H1 (cell line): Measurements from ENCODE around the gene PRR30. TPM values are rescaled to one million over a fixed set of nuclear protein-coding genes. Genes with fewer than 3 reads are reported as not detected.

Experiments used
- CTCF ChIA-PET: fragments of 300-600 bp; sonication (Branson Sonifier 250); formaldehyde crosslinking; loops from one replicate; lab custom pipeline; 2021; ENCODE audit not compliant: partially characterized antibody; lab: Charles Lee
- POLR2A ChIA-PET: fragments of 300-600 bp; sonication (Branson Sonifier 250); formaldehyde crosslinking; loops from one replicate; lab custom pipeline; 2021; ENCODE audit warnings: inconsistent platforms; ENCODE audit not compliant: partially characterized antibody; lab: Charles Lee
- DNase-seq, 2 experiments: peaks; one replicate each; pipeline versions ENCODE4 v3.0.0 to v3.0.0-alpha.2; 2010 to 2022; ENCODE audit warnings: low spot score in 2 of 2, low read depth in 1 of 2, mixed read lengths in 1 of 2
- FAIRE-seq: peaks from 2 replicates; lab custom pipeline; 2011; peaks lifted over from hg19 to GRCh38; lab: Jason Lieb, UNC
- H2AFZ ChIP-seq: 2 replicates; pipeline ENCODE4 v1.8.1; 2012; ENCODE audit warnings: low read length, inconsistent platforms
- H2AK5ac ChIP-seq: 2 replicates; pipeline ENCODE4 v1.6.1; 2013; ENCODE audit warnings: low read depth, low read length
- H2BK120ac ChIP-seq: replicated peaks from 2 replicates; pipeline ENCODE3; 2013; ENCODE audit warnings: low read depth, low read length, inconsistent platforms
- H2BK12ac ChIP-seq: 2 replicates; pipeline ENCODE4 v1.6.1; 2013; ENCODE audit warnings: low read depth, low read length
- H2BK15ac ChIP-seq: 2 replicates; pipeline ENCODE4 v1.6.1; 2013; ENCODE audit warnings: low read length
- H2BK20ac ChIP-seq: 2 replicates; pipeline ENCODE4 v1.6.1; 2013; ENCODE audit warnings: low read length
- H2BK5ac ChIP-seq: 2 replicates; pipeline ENCODE4 v1.6.1; 2013; ENCODE audit warnings: low read depth, low read length
- H3K14ac ChIP-seq: 2 replicates; pipeline ENCODE4 v1.6.1; 2013; ENCODE audit warnings: inconsistent platforms; ENCODE audit not compliant: insufficient read length
- H3K18ac ChIP-seq: 2 replicates; pipeline ENCODE4 v1.6.1; 2013; ENCODE audit warnings: low read length; ENCODE audit errors: extremely low read depth
- H3K23ac ChIP-seq: 2 replicates; pipeline ENCODE4 v1.6.1; 2013; ENCODE audit warnings: inconsistent platforms; ENCODE audit not compliant: insufficient read length
- H3K23me2 ChIP-seq: 2 replicates; pipeline ENCODE4 v1.6.1; 2013; ENCODE audit warnings: low read depth, low read length
- H3K27ac ChIP-seq: 2 replicates; pipeline ENCODE4 v1.6.1; 2011; ENCODE audit warnings: low read depth, low read length, inconsistent platforms
- H3K27me3 ChIP-seq, 4 experiments: replicated peaks in 1 of 4; 1 replicate in 1 of 4; 2 replicates in 3 of 4; pipeline versions ENCODE4 v1.6.1 to v1.8.1; 2011 to 2013; ENCODE audit warnings: low read length in 3 of 4, mild to moderate bottlenecking in 3 of 4, inconsistent platforms in 2 of 4, mixed read lengths in 2 of 4, moderate library complexity in 1 of 4; ENCODE audit not compliant: control insufficient read depth in 3 of 4, insufficient read depth in 3 of 4; ENCODE audit errors: extremely low read depth in 1 of 4
- H3K36me3 ChIP-seq, 4 experiments: 2 replicates each; pipeline versions ENCODE4 v1.6.1 to v1.8.1; 2011 to 2013; ENCODE audit warnings: mild to moderate bottlenecking in 4 of 4, low read length in 3 of 4, moderate library complexity in 2 of 4, control low read depth in 1 of 4, inconsistent platforms in 1 of 4; ENCODE audit not compliant: insufficient read depth in 4 of 4, control insufficient read depth in 2 of 4
- H3K4ac ChIP-seq: replicated peaks from 2 replicates; pipeline ENCODE3; 2013; ENCODE audit warnings: low read length, low read depth, mixed read lengths, inconsistent platforms; ENCODE audit not compliant: insufficient read length
- H3K4me1 ChIP-seq, 4 experiments: replicated peaks in 1 of 4; 1 replicate in 1 of 4; 2 replicates in 3 of 4; pipeline versions ENCODE4 v1.6.1 to v1.8.1; 2011 to 2013; ENCODE audit warnings: low read length in 3 of 4, inconsistent platforms in 2 of 4, mixed read lengths in 1 of 4; ENCODE audit not compliant: insufficient read depth in 4 of 4, control insufficient read depth in 3 of 4
- H3K4me2 ChIP-seq, 2 experiments: 2 replicates each; pipeline versions ENCODE4 v1.6.1 to v1.8.1; 2011 to 2013; ENCODE audit warnings: low read depth in 2 of 2, low read length in 2 of 2, control low read depth in 1 of 2, inconsistent platforms in 1 of 2, mild to moderate bottlenecking in 1 of 2; ENCODE audit not compliant: insufficient read depth in 1 of 2
- H3K4me3 ChIP-seq, 4 experiments: fragments of 200-600, 300-600 bp in 1 of 4; sonication (generic), shearing (Covaris generic), sonication (Bioruptor Twin) in 1 of 4; 2 replicates each; pipeline versions ENCODE4 v1.5.1 to v1.8.1; 2011 to 2016; ENCODE audit warnings: low read length in 4 of 4, low read depth in 3 of 4, control low read depth in 2 of 4, inconsistent platforms in 2 of 4, mild to moderate bottlenecking in 2 of 4, mixed read lengths in 1 of 4, moderate library complexity in 1 of 4; ENCODE audit not compliant: insufficient read depth in 2 of 4; ENCODE audit errors: extremely low read depth in 1 of 4
- H3K56ac ChIP-seq: replicated peaks from 2 replicates; pipeline ENCODE3; 2013; ENCODE audit warnings: low read depth, mild to moderate bottlenecking, mixed read lengths, low read length, inconsistent platforms; ENCODE audit not compliant: insufficient read length
- H3K79me1 ChIP-seq: 2 replicates; pipeline ENCODE4 v1.6.1; 2013; ENCODE audit warnings: low read depth, low read length, control low read depth
- H3K79me2 ChIP-seq, 2 experiments: 2 replicates each; pipeline versions ENCODE4 v1.6.1 to v1.8.1; 2012 to 2013; ENCODE audit warnings: low read length in 2 of 2, mild to moderate bottlenecking in 2 of 2, inconsistent platforms in 1 of 2; ENCODE audit not compliant: insufficient read depth in 2 of 2, control insufficient read depth in 1 of 2
- H3K9ac ChIP-seq, 4 experiments: replicated peaks in 1 of 4; 1 replicate in 1 of 4; 2 replicates in 3 of 4; pipeline versions ENCODE4 v1.6.1 to v1.8.1; 2011 to 2013; ENCODE audit warnings: low read depth in 3 of 4, low read length in 3 of 4, control low read depth in 2 of 4, mild to moderate bottlenecking in 2 of 4, moderate library complexity in 2 of 4, inconsistent platforms in 1 of 4; ENCODE audit errors: extremely low read depth in 1 of 4
- H3K9me3 ChIP-seq, 2 experiments: 2 replicates each; pipeline versions ENCODE4 v1.6.1 to v1.8.1; 2012 to 2013; ENCODE audit warnings: mild to moderate bottlenecking in 2 of 2, moderate library complexity in 2 of 2, control low read depth in 1 of 2, inconsistent platforms in 1 of 2, low read depth in 1 of 2, low read length in 1 of 2, mixed read lengths in 1 of 2; ENCODE audit not compliant: insufficient read depth in 2 of 2
- H4K20me1 ChIP-seq, 2 experiments: replicated peaks in 1 of 2; 2 replicates each; pipeline versions ENCODE3 to v1.8.1; 2011 to 2013; ENCODE audit warnings: inconsistent platforms in 2 of 2, low read length in 2 of 2, mild to moderate bottlenecking in 1 of 2; ENCODE audit not compliant: insufficient read depth in 2 of 2, control insufficient read depth in 1 of 2
- H4K5ac ChIP-seq: 2 replicates; pipeline ENCODE4 v1.6.1; 2013; ENCODE audit warnings: low read length, low read depth, mixed read lengths, inconsistent platforms; ENCODE audit not compliant: insufficient read length
- H4K8ac ChIP-seq: 2 replicates; pipeline ENCODE4 v1.8.0; 2013; ENCODE audit warnings: mild to moderate bottlenecking, moderate library complexity, low read length, inconsistent platforms; ENCODE audit not compliant: insufficient read depth; ENCODE audit errors: extremely low read depth
- H4K91ac ChIP-seq: replicated peaks from 2 replicates; pipeline ENCODE3; 2013; ENCODE audit warnings: low read length, mixed read lengths, inconsistent platforms; ENCODE audit not compliant: insufficient read length
- ASH2L ChIP-seq: fragments of 200-600, 300-600 bp; sonication (generic); IDR thresholded peaks from one replicate; pipeline ENCODE4 v1.7.1; 2017; ENCODE audit warnings: low read length
- BRCA1 ChIP-seq: IDR thresholded peaks from 2 replicates; pipeline ENCODE4 v1.6.1; 2012; ENCODE audit warnings: low read depth, low read length, improper control_type of control experiment
- CBX8 ChIP-seq: fragments of 300-800, 300-1000 bp; sonication (generic); IDR thresholded peaks from 2 replicates; pipeline ENCODE4 v1.7.1; 2016; ENCODE audit warnings: low read depth, low read length, borderline replicate concordance
- CTBP2 ChIP-seq: IDR thresholded peaks from 2 replicates; pipeline ENCODE4 v1.7.0; 2011; ENCODE audit warnings: borderline replicate concordance, mild to moderate bottlenecking, moderate library complexity, mixed read lengths, low read length; ENCODE audit not compliant: insufficient read depth, insufficient read length
- HDAC2 ChIP-seq, 2 experiments: fragments of 300-600 bp in 1 of 2; sonication (generic) in 1 of 2; IDR thresholded peaks; 2 replicates each; pipeline ENCODE4 v1.6.1; 2011 to 2012; ENCODE audit warnings: low read depth in 2 of 2, low read length in 2 of 2, mild to moderate bottlenecking in 2 of 2, moderate library complexity in 2 of 2, borderline replicate concordance in 1 of 2, inconsistent platforms in 1 of 2
- JUN ChIP-seq: IDR thresholded peaks from 2 replicates; pipeline ENCODE4 v1.6.1; 2011; ENCODE audit warnings: low read depth, mild to moderate bottlenecking, improper control_type of control experiment, low read length
- JUND ChIP-seq: IDR thresholded peaks from 2 replicates; pipeline ENCODE4 v1.6.1; 2011; ENCODE audit warnings: mild to moderate bottlenecking, improper control_type of control experiment, low read length
- POU5F1 ChIP-seq: IDR thresholded peaks from 2 replicates; pipeline ENCODE4 v1.6.1; 2011; ENCODE audit warnings: low read depth, mild to moderate bottlenecking, low read length, moderate library complexity
- RBBP5 ChIP-seq: IDR thresholded peaks from 2 replicates; pipeline ENCODE4 v1.7.1; 2012; ENCODE audit warnings: low read depth, mild to moderate bottlenecking, inconsistent platforms, low read length, moderate library complexity, borderline replicate concordance
- SP4 ChIP-seq: IDR thresholded peaks from 2 replicates; pipeline ENCODE4 v1.6.1; 2012; ENCODE audit warnings: low read length, inconsistent platforms
- TCF12 ChIP-seq: IDR thresholded peaks from 2 replicates; pipeline ENCODE4 v1.6.1; 2011; ENCODE audit warnings: low read depth, mild to moderate bottlenecking, low read length
- WGBS, 2 experiments: shearing (Covaris generic) in 1 of 2; methylation state at CpG; one replicate each; pipeline versions ENCODE4 v1.1.6 to v1.1.7; 2013 to 2015; ENCODE audit warnings: low lambda C conversion rate in 2 of 2, mixed read lengths in 2 of 2, inconsistent platforms in 1 of 2, low coverage in 1 of 2, missing lambda C conversion rate in 1 of 2; ENCODE audit not compliant: insufficient replicate concordance in 2 of 2, insufficient coverage in 1 of 2, insufficient read length in 1 of 2; ENCODE audit errors: extremely low coverage in 1 of 2, missing lambda C conversion rate in 1 of 2; 5-methylcytosine and 5-hydroxymethylcytosine counted together
- polyA plus RNA-seq, 7 experiments: library from polyadenylated mRNA; depleted of rRNA in 3 of 7; stranded (reverse) in 5 of 7; unstranded in 2 of 7; fragments of >200 nt in 5 of 7; fragments of 200-250 nt in 2 of 7; gene quantifications; 1 replicate in 5 of 7; 2 replicates in 1 of 7; 4 replicates in 1 of 7; pipeline versions ENCODE4 v1.2.1 to v1.2.3, GENCODE V29; 2011 to 2013; ENCODE audit warnings: missing spikeins in 2 of 7, mixed read lengths in 2 of 7
- total RNA-seq: library from RNA; stranded (reverse); fragmentation: NEBNext Ultra II Directional; extraction: Animal tissue kit (Norgen Biotek cat#: 25700); gene quantifications from 2 replicates; pipeline ENCODE4 v1.2.1, GENCODE V29; 2021
- TF ChIP-seq, protein P1 (sequence below): IDR thresholded peaks from 2 replicates; pipeline ENCODE4 v1.6.1; 2012; ENCODE audit warnings: low read length, inconsistent platforms

PRR30 gene
- total and polyA plus RNA-seq, 2 of the 8 experiments (the other 6 are each of a cell fraction or from before 2014, with no cell fraction given), result not detected

DNA sequence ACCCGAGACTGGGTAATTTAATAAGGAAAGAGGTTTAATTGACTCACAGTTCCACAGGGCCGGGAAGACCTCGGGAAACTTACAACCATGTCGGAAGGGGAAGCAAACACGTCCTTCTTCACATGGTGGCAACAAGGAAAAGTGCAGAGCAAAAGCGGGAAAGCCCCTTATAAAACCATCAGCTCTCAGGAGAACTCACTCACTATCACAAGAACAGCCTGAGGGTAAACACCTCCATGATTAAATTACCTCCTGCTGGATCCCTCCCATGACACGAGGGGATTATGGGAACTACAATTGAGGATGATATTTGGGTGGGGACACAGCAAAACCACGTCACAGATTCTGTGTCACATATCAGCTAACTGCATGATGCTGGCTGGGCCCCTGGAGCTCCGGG is 21.0 kb upstream of the PRR30 start:
- no peak overlapping the region for H3K4me2 ChIP-seq
- no peaks in the 10 kb centered on the region for H3K9me3 ChIP-seq
- H4K91ac ChIP-seq, result no peak overlapping the region
- no peaks in the 10 kb centered on the region for H3K27me3 ChIP-seq
- H3K23me2 ChIP-seq, result no peaks in the 10 kb centered on the region
- DNase-seq (no peak), FAIRE-seq (no peak)
- no peak overlapping the region for H4K8ac ChIP-seq
- H2BK5ac ChIP-seq, result no peak overlapping the region
- H2BK120ac ChIP-seq, result no peak overlapping the region
- H3K9ac ChIP-seq, result no peak overlapping the region
- H3K14ac ChIP-seq, result no peak overlapping the region
- H4K20me1 ChIP-seq, result no peaks in the 10 kb centered on the region
- H3K79me2 ChIP-seq, result no peaks in the 10 kb centered on the region
- no peak overlapping the region for H3K56ac ChIP-seq
- H2AFZ ChIP-seq, result no peak overlapping the region
- whole genome bisulfite sequencing, 2 experiments, result 87% methylated on average over 9 of the region's 9 CpGs; no CpG with 5 or more reads in 1 of the 2 experiments
- H2BK20ac ChIP-seq, result no peak overlapping the region
- H3K4me3 ChIP-seq, result no peak overlapping the region
- H3K4me1 ChIP-seq, result no peaks in the 10 kb centered on the region; a peak in 1 of 7 replicates
- no peak overlapping the region for H2AK5ac ChIP-seq
- no peak overlapping the region for H2BK12ac ChIP-seq
- CTCF ChIA-PET, result interaction anchor here (3.9 to 4.6 kb wide), 2 partner anchors 11 to 32 kb away, joined by 15 to 36 read pairs; no protein-coding TSS in a partner anchor
- H4K5ac ChIP-seq, result no peak overlapping the region
- no peak overlapping the region for H3K27ac ChIP-seq
- no peak overlapping the region for H2BK15ac ChIP-seq
- H3K18ac ChIP-seq, result no peak overlapping the region
- H3K4ac ChIP-seq, result no peak overlapping the region
- no peak overlapping the region for H3K23ac ChIP-seq
- H3K79me1 ChIP-seq, result no peaks in the 10 kb centered on the region
- no peaks in the 10 kb centered on the region for H3K36me3 ChIP-seq
- POLR2A ChIA-PET, result interaction anchor here (1.4 to 1.8 kb wide), 2 partner anchors 26 to 79 kb away, joined by 3 to 6 read pairs; partner anchors contain the start of gene PREB
- TF ChIP-seq JUN (no peak), RBBP5 (no peak), TCF12 (no peak), SP4 (no peak), CTBP2 (no peak), CBX8 (no peak), ASH2L (no peak), HDAC2 (IDR thresholded peaks at IDR 0.05; ENCODE audit: borderline replicate concordance in 1 of 2, low read depth in 2 of 2, low read length in 2 of 2) (no peak), JUND (no peak), POU5F1 (no peak), BRCA1 (no peak)
- TF ChIP-seq, protein P1, sequence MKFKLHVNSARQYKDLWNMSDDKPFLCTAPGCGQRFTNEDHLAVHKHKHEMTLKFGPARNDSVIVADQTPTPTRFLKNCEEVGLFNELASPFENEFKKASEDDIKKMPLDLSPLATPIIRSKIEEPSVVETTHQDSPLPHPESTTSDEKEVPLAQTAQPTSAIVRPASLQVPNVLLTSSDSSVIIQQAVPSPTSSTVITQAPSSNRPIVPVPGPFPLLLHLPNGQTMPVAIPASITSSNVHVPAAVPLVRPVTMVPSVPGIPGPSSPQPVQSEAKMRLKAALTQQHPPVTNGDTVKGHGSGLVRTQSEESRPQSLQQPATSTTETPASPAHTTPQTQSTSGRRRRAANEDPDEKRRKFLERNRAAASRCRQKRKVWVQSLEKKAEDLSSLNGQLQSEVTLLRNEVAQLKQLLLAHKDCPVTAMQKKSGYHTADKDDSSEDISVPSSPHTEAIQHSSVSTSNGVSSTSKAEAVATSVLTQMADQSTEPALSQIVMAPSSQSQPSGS, result no peak
